KMS-11 (cell line): ENCODE results near the gene MAN2B1.
A peak's percentile ranks its signal among the peaks of the same experiment; 100 is the strongest.

Experiments used
- H2AFZ ChIP-seq: fragments of 200-600 bp; sonication (generic); 2 replicates; pipeline ENCODE4 v1.6.1; 2016; ENCODE audit warnings: antibody characterized with exemption, mixed run types, low read depth
- H3K27ac ChIP-seq: fragments of 200-600 bp; sonication (generic); 2 replicates; pipeline ENCODE4 v1.6.1; 2016; ENCODE audit warnings: mild to moderate bottlenecking, mixed run types
- H3K27me3 ChIP-seq: fragments of 200-600 bp; sonication (generic); 2 replicates; pipeline ENCODE4 v1.6.1; 2017; ENCODE audit warnings: mild to moderate bottlenecking, low read depth, mixed run types, moderate library complexity; ENCODE audit not compliant: insufficient read depth
- H3K36me3 ChIP-seq: fragments of 200-600 bp; sonication (generic); 2 replicates; pipeline ENCODE4 v1.6.1; 2017; ENCODE audit warnings: mild to moderate bottlenecking, mixed run types; ENCODE audit not compliant: insufficient read depth
- H3K4me1 ChIP-seq: fragments of 200-600 bp; sonication (generic); 2 replicates; pipeline ENCODE4 v1.6.1; 2016; ENCODE audit warnings: mild to moderate bottlenecking, low read depth, mixed run types; ENCODE audit not compliant: poor library complexity, severe bottlenecking
- H3K4me2 ChIP-seq: fragments of 200-600 bp; sonication (generic); 2 replicates; pipeline ENCODE4 v1.7.0; 2016; ENCODE audit warnings: mild to moderate bottlenecking, mixed run types
- H3K4me3 ChIP-seq: fragments of 200-600 bp; sonication (generic); IDR thresholded peaks from 2 replicates; pipeline ENCODE4 v1.6.1; 2017; ENCODE audit warnings: low read depth, low read length, mixed read lengths; ENCODE audit not compliant: insufficient read depth
- H3K79me2 ChIP-seq: fragments of 200-600 bp; sonication (generic); 2 replicates; pipeline ENCODE4 v1.6.1; 2016; ENCODE audit warnings: low read depth, mixed run types; ENCODE audit not compliant: insufficient read depth
- H3K9ac ChIP-seq: fragments of 200-600 bp; sonication (generic); 2 replicates; pipeline ENCODE4 v1.6.1; 2016; ENCODE audit warnings: mild to moderate bottlenecking, mixed run types
- H4K20me1 ChIP-seq: fragments of 200-600 bp; sonication (generic); 2 replicates; pipeline ENCODE4 v1.6.1; 2016; ENCODE audit warnings: mild to moderate bottlenecking, mixed run types; ENCODE audit not compliant: insufficient read depth
- TF ChIP-seq, protein P1 (sequence below): fragments of 200-600 bp; sonication (generic); conservative IDR thresholded peaks from 2 replicates; pipeline ENCODE4 v1.6.1; 2017; ENCODE audit warnings: low read depth, mild to moderate bottlenecking, antibody characterized with exemption, low read length, moderate library complexity, mixed read lengths

The MAN2B1 gene

DNA sequence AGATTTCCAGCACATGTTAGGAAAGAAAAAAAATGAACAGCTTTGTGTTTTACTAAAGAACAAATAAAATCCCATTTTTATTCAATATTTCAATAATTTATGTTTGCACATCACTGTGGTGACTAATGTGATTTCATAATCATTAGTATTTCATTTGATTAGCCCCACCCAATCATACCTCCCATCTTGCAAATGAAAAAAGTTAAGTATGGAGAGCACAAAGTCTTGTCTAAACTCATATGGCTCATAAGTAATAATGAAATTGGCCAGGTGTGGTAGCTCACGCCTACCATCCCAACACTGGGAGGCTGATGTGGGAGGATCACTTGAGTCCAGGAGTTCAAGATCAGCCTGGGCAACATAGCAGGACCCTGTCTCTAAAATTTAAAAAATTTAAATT, 59.7 kb downstream of the MAN2B1 start:
- H3K79me2 ChIP-seq, result peaks cover 10% of the 10 kb centered on the region
- TF ChIP-seq, protein P1, sequence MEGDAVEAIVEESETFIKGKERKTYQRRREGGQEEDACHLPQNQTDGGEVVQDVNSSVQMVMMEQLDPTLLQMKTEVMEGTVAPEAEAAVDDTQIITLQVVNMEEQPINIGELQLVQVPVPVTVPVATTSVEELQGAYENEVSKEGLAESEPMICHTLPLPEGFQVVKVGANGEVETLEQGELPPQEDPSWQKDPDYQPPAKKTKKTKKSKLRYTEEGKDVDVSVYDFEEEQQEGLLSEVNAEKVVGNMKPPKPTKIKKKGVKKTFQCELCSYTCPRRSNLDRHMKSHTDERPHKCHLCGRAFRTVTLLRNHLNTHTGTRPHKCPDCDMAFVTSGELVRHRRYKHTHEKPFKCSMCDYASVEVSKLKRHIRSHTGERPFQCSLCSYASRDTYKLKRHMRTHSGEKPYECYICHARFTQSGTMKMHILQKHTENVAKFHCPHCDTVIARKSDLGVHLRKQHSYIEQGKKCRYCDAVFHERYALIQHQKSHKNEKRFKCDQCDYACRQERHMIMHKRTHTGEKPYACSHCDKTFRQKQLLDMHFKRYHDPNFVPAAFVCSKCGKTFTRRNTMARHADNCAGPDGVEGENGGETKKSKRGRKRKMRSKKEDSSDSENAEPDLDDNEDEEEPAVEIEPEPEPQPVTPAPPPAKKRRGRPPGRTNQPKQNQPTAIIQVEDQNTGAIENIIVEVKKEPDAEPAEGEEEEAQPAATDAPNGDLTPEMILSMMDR, result no peak
- no peaks in the 10 kb centered on the region for H3K27me3 ChIP-seq
- H3K9ac ChIP-seq, result no peak overlapping the region
- H3K27ac ChIP-seq, result no peak overlapping the region
- H4K20me1 ChIP-seq, result no peaks in the 10 kb centered on the region
- no peak overlapping the region for H3K4me2 ChIP-seq
- no peak overlapping the region for H2AFZ ChIP-seq
- H3K4me1 ChIP-seq, result peaks cover 20% of the 10 kb centered on the region
- no peak overlapping the region for H3K4me3 ChIP-seq
- H3K36me3 ChIP-seq, result no peaks in the 10 kb centered on the region

DNA sequence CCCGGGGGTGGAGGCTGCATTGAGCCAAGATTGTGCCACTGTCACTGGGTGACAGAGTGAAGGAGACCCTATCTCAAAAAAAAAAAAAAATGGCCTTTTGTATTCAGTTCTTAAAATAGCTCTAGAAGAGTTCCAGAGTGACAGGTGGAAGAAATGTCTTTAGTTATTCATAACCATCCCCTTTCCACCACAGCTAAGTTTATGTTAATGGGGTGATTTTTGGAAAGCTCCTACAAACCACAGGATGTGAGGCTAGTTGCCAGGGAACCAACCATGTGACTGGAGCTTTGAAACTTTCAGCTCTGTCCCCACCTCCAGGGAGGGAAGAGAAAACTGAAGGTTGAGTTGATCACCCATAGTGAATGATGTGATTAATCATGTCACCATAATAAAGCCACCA, 62.8 kb downstream of the MAN2B1 start:
- peak overlapping the region; percentile 14; the same call in 1 of the 2 replicates for H3K27ac ChIP-seq
- H3K9ac ChIP-seq, result no peak overlapping the region
- H2AFZ ChIP-seq, result no peak overlapping the region
- no peaks in the 10 kb centered on the region for H3K27me3 ChIP-seq
- no peaks in the 10 kb centered on the region for H4K20me1 ChIP-seq
- peak overlapping the region; percentile 22; the same call in 1 of the 2 replicates for H3K4me2 ChIP-seq
- peaks cover 15% of the 10 kb centered on the region for H3K4me1 ChIP-seq
- H3K4me3 ChIP-seq, result no peak overlapping the region
- no peaks in the 10 kb centered on the region for H3K36me3 ChIP-seq
- TF ChIP-seq, protein P1, result no peak
- H3K79me2 ChIP-seq, result no peaks in the 10 kb centered on the region

DNA sequence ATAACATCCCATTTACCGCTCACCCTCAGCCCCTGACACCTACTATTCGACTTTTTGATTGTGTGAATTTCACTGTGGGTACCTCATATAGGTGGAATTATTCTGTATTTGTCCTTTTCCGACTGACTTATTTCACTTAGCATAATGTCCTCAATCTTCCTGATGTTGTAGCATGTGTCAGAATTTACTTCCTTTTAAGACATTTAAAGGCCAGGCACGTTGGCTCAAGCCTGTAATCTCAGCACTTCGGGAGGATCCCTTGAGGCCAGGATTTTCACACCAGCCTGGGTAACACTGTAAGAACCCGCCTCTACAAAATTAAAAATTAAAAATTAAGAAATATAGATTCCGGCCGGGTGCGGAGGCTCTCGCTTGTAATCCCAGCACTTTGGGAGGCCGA, 68.9 kb downstream of the MAN2B1 start:
- H3K9ac ChIP-seq, result no peak overlapping the region
- no peaks in the 10 kb centered on the region for H4K20me1 ChIP-seq
- no peaks in the 10 kb centered on the region for H3K27me3 ChIP-seq
- H3K27ac ChIP-seq, result no peak overlapping the region
- H3K36me3 ChIP-seq, result no peaks in the 10 kb centered on the region
- H2AFZ ChIP-seq, result no peak overlapping the region
- H3K79me2 ChIP-seq, result no peaks in the 10 kb centered on the region
- TF ChIP-seq, protein P1, result no peak
- H3K4me3 ChIP-seq, result no peak overlapping the region
- no peak overlapping the region for H3K4me2 ChIP-seq
- no peaks in the 10 kb centered on the region for H3K4me1 ChIP-seq

DNA sequence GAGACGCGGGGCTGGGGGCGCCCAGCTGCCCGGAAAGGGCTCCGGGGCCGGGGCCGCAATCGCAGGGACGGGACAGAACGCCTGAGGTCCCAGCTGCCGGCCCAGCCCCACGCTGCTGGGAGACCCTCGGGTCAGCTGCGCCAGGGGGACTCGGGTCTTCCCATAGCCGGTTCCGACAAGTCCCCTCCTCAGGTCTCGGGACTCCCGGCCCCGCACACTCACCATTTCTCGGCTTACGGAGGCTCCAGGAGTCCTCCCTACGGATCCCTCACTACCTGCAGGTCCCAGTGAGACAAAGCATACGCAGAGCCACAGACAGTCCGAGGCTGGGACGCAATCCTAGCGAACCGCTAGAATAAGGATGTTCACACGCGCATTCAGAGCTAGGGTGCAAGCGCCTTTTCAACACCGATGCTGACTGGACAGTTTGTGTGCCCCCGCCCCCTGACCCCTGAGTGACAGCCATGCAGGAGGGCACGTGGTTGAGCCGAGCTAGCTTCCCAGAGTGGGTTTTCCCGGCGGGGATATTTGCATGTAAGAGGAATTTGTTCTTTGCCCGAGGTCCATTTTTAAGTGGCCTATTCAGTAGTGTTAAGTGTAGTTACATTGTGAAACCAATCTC, 69.5 kb downstream of the MAN2B1 start:
- TF ChIP-seq, protein P1, result no peak
- H3K9ac ChIP-seq, result no peak overlapping the region

More for the DNA sequence above, 69.5 kb downstream of the MAN2B1 start:
- Histone ChIP-seq H3K27ac (no peak overlapping the region), H4K20me1 (no peaks in the 10 kb centered on the region), H3K4me3 (no peak overlapping the region), H3K27me3 (no peaks in the 10 kb centered on the region), H3K79me2 (no peaks in the 10 kb centered on the region), H3K36me3 (no peaks in the 10 kb centered on the region), H3K4me1 (no peaks in the 10 kb centered on the region), H3K4me2 (no peak overlapping the region), H2AFZ (no peak overlapping the region)
